Epithelial cell of prostate (primary cell): ENCODE measurements around the gene TUT1.
"Not testable (repeated sequence)": the region's sequence is repeated elsewhere in the genome, so short reads cannot be mapped to it uniquely, and the experiment has no call there.

Source experiments
- DNase-seq: peaks from one replicate; pipeline ENCODE4 v3.0.0-alpha.2; 2011; ENCODE audit warnings: low read depth, low spot score
- H3K27ac ChIP-seq: fragments of 450-650 bp; 2 replicates; pipeline ENCODE4 v1.5.1; 2017; ENCODE audit warnings: mild to moderate bottlenecking

TUT1 gene

GRCh38 chr11:62580959-62581715 lies 10.2 kb downstream of the TUT1 start:
- no peak for DNase-seq

GRCh38 chr11:62579252-62579651 lies 12.1 kb downstream of the TUT1 start:
- no peak overlapping the region for H3K27ac ChIP-seq
- no peak for DNase-seq

More at GRCh38 chr11:62580959-62581715, 10.2 kb downstream of the TUT1 start:
- H3K27ac ChIP-seq: no peak overlapping the region

GRCh38 chr11:62578541-62578940 lies 12.8 kb downstream of the TUT1 start:
- no peak for DNase-seq
- no peak overlapping the region for H3K27ac ChIP-seq

GRCh38 chr11:62577046-62577714 lies 14.1 kb downstream of the TUT1 start:
- DNase-seq: no peak

GRCh38 chr11:62575837-62576236 lies 15.5 kb downstream of the TUT1 start:
- no peak overlapping the region for H3K27ac ChIP-seq
- DNase-seq: no peak

More at GRCh38 chr11:62577046-62577714, 14.1 kb downstream of the TUT1 start:
- no peak overlapping the region for H3K27ac ChIP-seq

- no peak for DNase-seq
- H3K27ac ChIP-seq: no peak overlapping the region
Measured at GRCh38 chr11:62575156-62575555, 16.2 kb downstream of the TUT1 start.

- H3K27ac ChIP-seq: peak overlapping the region; percentile 78
- DNase-seq: no peak
Measured at GRCh38 chr11:62574363-62575071, 16.8 kb downstream of the TUT1 start.

- peak within 1 kb of the TSS; percentile 78 for H3K27ac ChIP-seq
- peak; percentile 99 for DNase-seq
Measured at GRCh38 chr11:62573592-62574362, 17.5 kb downstream of the TUT1 start, which contains the start of gene EEF1G. TSS of gene EEF1G (minus strand) at chr11:62573891. CDS start at chr11:62573842, 49 bp downstream.

GRCh38 chr11:62573006-62573591 lies 18.2 kb downstream of the TUT1 start:
- DNase-seq: no peak
- H3K27ac ChIP-seq: peak overlapping the region; percentile 78

- H3K27ac ChIP-seq: peak overlapping the region; percentile 78
Measured at GRCh38 chr11:62572431-62572830, 18.9 kb downstream of the TUT1 start.

GRCh38 chr11:62571493-62571892 lies 19.8 kb downstream of the TUT1 start:
- peak overlapping the region; percentile 78 for H3K27ac ChIP-seq
- DNase-seq: not testable (repeated sequence)

More at GRCh38 chr11:62572431-62572830, 18.9 kb downstream of the TUT1 start:
- no peak for DNase-seq

- H3K27ac ChIP-seq: peak overlapping the region; percentile 9
- DNase-seq: not testable (repeated sequence)
Measured at GRCh38 chr11:62570903-62571302, 20.4 kb downstream of the TUT1 start.

- H3K27ac ChIP-seq: peak overlapping the region; percentile 9
- no peak for DNase-seq
Measured at GRCh38 chr11:62569611-62570010, 21.7 kb downstream of the TUT1 start.

GRCh38 chr11:62567018-62567633 lies 24.2 kb downstream of the TUT1 start:
- peak overlapping the region; percentile 8 for H3K27ac ChIP-seq
- DNase-seq: no peak

GRCh38 chr11:62566247-62566646 lies 25.1 kb downstream of the TUT1 start:
- H3K27ac ChIP-seq: peak overlapping the region; percentile 12
- DNase-seq: no peak

GRCh38 chr11:62565100-62565802 lies 26.1 kb downstream of the TUT1 start:
- H3K27ac ChIP-seq: peak overlapping the region; percentile 12
- DNase-seq: no peak

- DNase-seq: not testable (repeated sequence)
- peak overlapping the region; percentile 99 for H3K27ac ChIP-seq
Measured at GRCh38 chr11:62561677-62562230, 29.6 kb downstream of the TUT1 start.

- DNase-seq: peak; percentile 94
- peak overlapping the region; percentile 99 for H3K27ac ChIP-seq
Measured at GRCh38 chr11:62560566-62561103, 30.7 kb downstream of the TUT1 start.
